ENCODE results near the gene SEC23B. TPM values are rescaled to one million over a fixed set of nuclear protein-coding genes. Genes with fewer than 3 reads are reported as not detected.
A peak's percentile ranks its signal among the peaks of the same experiment; 100 is the strongest.

Gene SEC23B
- total RNA-seq, 6 experiments from 2014 or later = 22.3 to 33.1 (median 31.1) TPM

GRCh38 chr20:18580012-18580411 lies 72.3 kb downstream of the SEC23B start:
- H3K36me3 ChIP-seq = no peaks in the 10 kb centered on the region
- intact Hi-C loops (cut with DNase I) = no loop called here
- no peak for DNase-seq
- no peak for TF ChIP-seq CTCF (IDR thresholded peaks at IDR 0.05)
- no peak for TF ChIP-seq POLR2A (IDR thresholded peaks at IDR 0.05)
- ATAC-seq = no peak
- H3K27ac ChIP-seq = no peak overlapping the region
- no peak overlapping the region for H3K4me3 ChIP-seq
- H3K27me3 ChIP-seq = no peaks in the 10 kb centered on the region
- 93% methylated on average over 4 of the region's 4 CpGs for WGBS (ENCODE audit: insufficient coverage, low coverage, low lambda C conversion rate, missing lambda C conversion rate)
- no peaks in the 10 kb centered on the region for H3K9me3 ChIP-seq
- H3K4me1 ChIP-seq = no peaks in the 10 kb centered on the region

GRCh38 chr20:18585134-18585533 lies 77.4 kb downstream of the SEC23B start:
- TF ChIP-seq CTCF (IDR thresholded peaks at IDR 0.05) (no peak), POLR2A (IDR thresholded peaks at IDR 0.05) (no peak)
- H3K9me3 ChIP-seq = no peaks in the 10 kb centered on the region
- intact Hi-C loops (cut with DNase I) = no loop called here
- ATAC-seq = peak in 1 of 4 donors; percentile 26
- H3K4me1 ChIP-seq = peaks cover 0 to 3% (median 2%) of the 10 kb centered on the region in 4 donors
- no peaks in the 10 kb centered on the region for H3K27me3 ChIP-seq
- no peak for DNase-seq
- no peaks in the 10 kb centered on the region for H3K36me3 ChIP-seq
- WGBS (ENCODE audit: insufficient coverage, low coverage, low lambda C conversion rate, missing lambda C conversion rate) = 89% methylated on average over 2 of the region's 2 CpGs
- H3K27ac ChIP-seq = no peak overlapping the region
- H3K4me3 ChIP-seq = no peak overlapping the region

GRCh38 chr20:18587665-18588573 lies 80.2 kb downstream of the SEC23B start, which contains the start of gene DTD1:
Gene DTD1, plus strand, starts transcription at chr20:18588054. Its CDS starts 19 bp downstream, at chr20:18588073.
- no peaks in the 10 kb centered on the region for H3K36me3 ChIP-seq
- H3K9me3 ChIP-seq = no peaks in the 10 kb centered on the region
- peaks cover 0 to 3% (median 2%) of the 10 kb centered on the region in 4 donors for H3K4me1 ChIP-seq
- no peaks in the 10 kb centered on the region for H3K27me3 ChIP-seq
- TF ChIP-seq POLR2A (IDR thresholded peaks at IDR 0.05) = peak; percentile 55
- peak; percentile 66 to 73 (median 68) for TF ChIP-seq CTCF (IDR thresholded peaks at IDR 0.05)
- H3K4me3 ChIP-seq = peak within 1 kb of the TSS; percentile 76 to 81 (median 81)
- intact Hi-C loops (cut with DNase I) = no loop called here
- DNase-seq = peak; percentile 94 to 96 (median 95)
- peak within 1 kb of the TSS; percentile 31 to 65 (median 34) for H3K27ac ChIP-seq
- peak; percentile 98 to 99 (median 98) for ATAC-seq
- under 1% methylated on average over 12 of the region's 88 CpGs for WGBS (ENCODE audit: insufficient coverage, low coverage, low lambda C conversion rate, missing lambda C conversion rate)

GRCh38 chr20:18588574-18588933 lies 80.8 kb downstream of the SEC23B start:
- no peaks in the 10 kb centered on the region for H3K9me3 ChIP-seq
- peaks cover 0 to 3% (median 2%) of the 10 kb centered on the region in 4 donors for H3K4me1 ChIP-seq
- no peak for DNase-seq
- H3K36me3 ChIP-seq = no peaks in the 10 kb centered on the region
- WGBS (ENCODE audit: insufficient coverage, low coverage, low lambda C conversion rate, missing lambda C conversion rate) = 16% methylated on average over 15 of the region's 18 CpGs
- peak overlapping the region; percentile 76 to 81 (median 81) for H3K4me3 ChIP-seq
- H3K27me3 ChIP-seq = no peaks in the 10 kb centered on the region
- TF ChIP-seq POLR2A (IDR thresholded peaks at IDR 0.05) = no peak
- TF ChIP-seq CTCF (IDR thresholded peaks at IDR 0.05) = no peak
- ATAC-seq = no peak
- peak overlapping the region in 1 of 3 donors; percentile 65 for H3K27ac ChIP-seq
- intact Hi-C loops (cut with DNase I) = no loop called here

All from right lobe of liver (tissue), 6 donors.